ENCODE results near the gene SYCP2. TPM values are rescaled to one million over a fixed set of nuclear protein-coding genes. Genes with fewer than 3 reads are reported as not detected.
A peak's percentile ranks its signal among the peaks of the same experiment; 100 is the strongest.

Gene SYCP2
- polyA plus RNA-seq, 3 donors = 0.28 to 1.2 (median 0.30) TPM

DNA sequence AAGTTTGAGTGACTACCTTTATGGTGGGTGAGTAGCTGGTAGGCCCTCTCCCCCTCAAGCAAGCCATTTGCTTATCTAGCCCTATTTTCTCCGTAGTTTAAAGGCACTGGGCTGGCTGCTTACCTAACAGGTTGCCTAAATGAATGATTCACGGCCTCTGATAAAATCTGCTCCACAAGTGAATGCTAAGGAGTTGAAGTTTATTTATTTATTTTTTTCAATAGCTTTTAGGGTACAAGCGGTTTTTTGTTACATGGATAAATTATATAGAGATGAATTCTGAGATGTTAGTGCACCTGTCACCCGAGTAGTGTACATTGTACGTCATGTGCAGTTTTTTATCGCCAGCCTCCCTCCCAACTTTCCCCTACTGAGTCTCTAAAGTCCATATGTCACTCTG is 16.5 kb upstream of the SYCP2 start:
- peaks cover 20 to 28% of the 10 kb centered on the region in 2 donors for H3K4me1 ChIP-seq (ENCODE audit: control insufficient read depth in 1 of 2, insufficient read depth in 2 of 2, low read length in 2 of 2)
- H3K9me3 ChIP-seq (replicated peaks in 1 of 2; ENCODE audit: control insufficient read depth in 1 of 2, insufficient read depth in 1 of 2, low read length in 2 of 2) = no peaks in the 10 kb centered on the region
- H3K27ac Mint-ChIP-seq = no peak overlapping the region
- peaks cover 13 to 31% of the 10 kb centered on the region in 2 donors for H3K36me3 ChIP-seq (replicated peaks in 1 of 2; ENCODE audit: control insufficient read depth in 1 of 2, insufficient read depth in 2 of 2, low read length in 2 of 2)
- H3K9me3 Mint-ChIP-seq = no peaks in the 10 kb centered on the region
- H3K4me3 ChIP-seq (replicated peaks in 1 of 3; ENCODE audit: low read depth in 2 of 3, low read length in 3 of 3) = no peak overlapping the region
- no peak overlapping the region for H3K27ac ChIP-seq (ENCODE audit: low read depth in 1 of 2, low read length in 2 of 2)
- H3K4me3 Mint-ChIP-seq = no peak overlapping the region
- H3K79me2 ChIP-seq (ENCODE audit: insufficient read depth, low read length) = peaks cover 4% of the 10 kb centered on the region
- H2AFZ ChIP-seq (ENCODE audit: insufficient read depth, low read depth, low read length, poor library complexity, severe bottlenecking) = no peak overlapping the region
- intact Hi-C loops (cut with micrococcal nuclease) = loop anchor here (2.0 to 10.0 kb wide), 5 partner anchors 105 to 1175 kb away; no protein-coding TSS in a partner anchor
- H3K4me2 ChIP-seq (replicated peaks; ENCODE audit: extremely low read depth, low read length, poor library complexity, severe bottlenecking) = no peak overlapping the region
- peaks cover 35% of the 10 kb centered on the region for H3K4me1 Mint-ChIP-seq
- no peak overlapping the region for H3K9ac ChIP-seq (ENCODE audit: insufficient read depth, low read length, poor library complexity, severe bottlenecking)
- DNase-seq = no peak
- H3K27me3 Mint-ChIP-seq (ENCODE audit: low read depth in 3 of 3) = peaks cover 0 to 3% (median 3%) of the 10 kb centered on the region in 3 donors
- H3K27me3 ChIP-seq (ENCODE audit: control insufficient read depth in 2 of 2, insufficient read depth in 2 of 2, low read length in 2 of 2) = no peaks in the 10 kb centered on the region
- TF ChIP-seq, protein P1, sequence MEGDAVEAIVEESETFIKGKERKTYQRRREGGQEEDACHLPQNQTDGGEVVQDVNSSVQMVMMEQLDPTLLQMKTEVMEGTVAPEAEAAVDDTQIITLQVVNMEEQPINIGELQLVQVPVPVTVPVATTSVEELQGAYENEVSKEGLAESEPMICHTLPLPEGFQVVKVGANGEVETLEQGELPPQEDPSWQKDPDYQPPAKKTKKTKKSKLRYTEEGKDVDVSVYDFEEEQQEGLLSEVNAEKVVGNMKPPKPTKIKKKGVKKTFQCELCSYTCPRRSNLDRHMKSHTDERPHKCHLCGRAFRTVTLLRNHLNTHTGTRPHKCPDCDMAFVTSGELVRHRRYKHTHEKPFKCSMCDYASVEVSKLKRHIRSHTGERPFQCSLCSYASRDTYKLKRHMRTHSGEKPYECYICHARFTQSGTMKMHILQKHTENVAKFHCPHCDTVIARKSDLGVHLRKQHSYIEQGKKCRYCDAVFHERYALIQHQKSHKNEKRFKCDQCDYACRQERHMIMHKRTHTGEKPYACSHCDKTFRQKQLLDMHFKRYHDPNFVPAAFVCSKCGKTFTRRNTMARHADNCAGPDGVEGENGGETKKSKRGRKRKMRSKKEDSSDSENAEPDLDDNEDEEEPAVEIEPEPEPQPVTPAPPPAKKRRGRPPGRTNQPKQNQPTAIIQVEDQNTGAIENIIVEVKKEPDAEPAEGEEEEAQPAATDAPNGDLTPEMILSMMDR (IDR thresholded peaks at IDR 0.05) = no peak
- H3K36me3 Mint-ChIP-seq = peaks cover 23 to 39% of the 10 kb centered on the region in 2 donors
- H4K20me1 ChIP-seq (ENCODE audit: insufficient read depth, low read length) = no peaks in the 10 kb centered on the region
- WGBS (ENCODE audit: insufficient coverage) = no CpG with 5 or more reads among the region's 6 CpGs

DNA sequence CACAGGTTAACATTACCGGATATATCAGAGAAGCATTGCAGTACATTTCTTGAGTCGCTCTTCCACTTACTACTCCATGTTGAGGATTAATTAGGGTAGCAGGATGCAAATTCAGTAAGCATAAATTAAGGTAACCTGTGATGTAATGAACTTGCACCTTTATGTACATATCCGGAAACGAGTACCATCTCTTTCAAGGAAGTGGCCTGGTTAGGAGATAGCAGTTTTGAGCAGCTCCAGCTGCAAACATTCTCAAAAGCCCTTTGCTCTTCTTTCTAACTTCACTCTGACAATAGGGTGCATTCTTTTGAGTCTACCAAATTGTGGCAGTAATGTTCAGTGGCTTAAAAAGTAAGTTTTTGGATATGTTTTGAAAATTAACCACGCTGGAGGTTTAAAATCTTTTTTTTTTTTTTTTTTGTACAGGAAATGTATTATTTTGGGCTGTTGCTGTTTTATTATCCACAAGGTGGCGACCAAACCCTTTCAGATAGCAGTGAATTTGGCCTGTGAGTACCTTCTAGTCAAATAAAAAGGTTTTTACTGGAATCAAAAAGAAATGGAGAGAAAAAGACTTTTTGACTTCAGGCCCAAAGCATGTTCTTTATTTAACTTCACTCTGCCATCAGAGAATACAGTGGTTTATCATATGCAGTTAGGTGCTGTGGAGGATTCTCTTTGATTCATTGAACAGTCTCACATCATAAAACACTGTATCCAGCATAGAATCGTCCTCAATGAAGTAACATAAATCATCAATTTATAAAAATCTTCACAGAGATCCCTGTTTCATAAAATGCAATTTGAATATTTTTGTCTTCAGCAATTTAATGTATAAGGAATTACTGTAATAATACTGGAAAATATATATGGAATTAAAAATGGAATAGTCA is 15.6 kb upstream of the SYCP2 start:
- H3K79me2 ChIP-seq (ENCODE audit: insufficient read depth, low read length) = peaks cover 12% of the 10 kb centered on the region
- no peak overlapping the region for H2AFZ ChIP-seq (ENCODE audit: insufficient read depth, low read depth, low read length, poor library complexity, severe bottlenecking)
- peaks cover 32 to 47% of the 10 kb centered on the region in 2 donors for H3K36me3 Mint-ChIP-seq
- 0% methylated on average over 1 of the region's 7 CpGs for WGBS (ENCODE audit: insufficient coverage)
- no peak overlapping the region for H3K4me3 Mint-ChIP-seq
- H3K27me3 Mint-ChIP-seq (ENCODE audit: low read depth in 3 of 3) = peaks cover 0 to 3% (median 0%) of the 10 kb centered on the region in 3 donors
- peaks cover 38% of the 10 kb centered on the region for H3K4me1 Mint-ChIP-seq
- intact Hi-C loops (cut with micrococcal nuclease) = loop anchor here (2.0 to 10.0 kb wide), 5 partner anchors 106 to 1176 kb away; no protein-coding TSS in a partner anchor
- H3K4me1 ChIP-seq (ENCODE audit: control insufficient read depth in 1 of 2, insufficient read depth in 2 of 2, low read length in 2 of 2) = peaks cover 18 to 26% of the 10 kb centered on the region in 2 donors
- H3K9me3 ChIP-seq (replicated peaks in 1 of 2; ENCODE audit: control insufficient read depth in 1 of 2, insufficient read depth in 1 of 2, low read length in 2 of 2) = no peaks in the 10 kb centered on the region
- H4K20me1 ChIP-seq (ENCODE audit: insufficient read depth, low read length) = no peaks in the 10 kb centered on the region
- H3K9ac ChIP-seq (ENCODE audit: insufficient read depth, low read length, poor library complexity, severe bottlenecking) = no peak overlapping the region
- H3K27me3 ChIP-seq (ENCODE audit: control insufficient read depth in 2 of 2, insufficient read depth in 2 of 2, low read length in 2 of 2) = no peaks in the 10 kb centered on the region
- H3K27ac ChIP-seq (ENCODE audit: low read depth in 1 of 2, low read length in 2 of 2) = peak overlapping the region in 1 of 2 donors; percentile 64
- peak overlapping the region in 5 of 7 donors; percentile 41 to 82 (median 71) for H3K27ac Mint-ChIP-seq
- no peaks in the 10 kb centered on the region for H3K9me3 Mint-ChIP-seq
- peak; percentile 44 to 49 (median 44) for DNase-seq
- peaks cover 21 to 40% of the 10 kb centered on the region in 2 donors for H3K36me3 ChIP-seq (replicated peaks in 1 of 2; ENCODE audit: control insufficient read depth in 1 of 2, insufficient read depth in 2 of 2, low read length in 2 of 2)
- no peak overlapping the region for H3K4me3 ChIP-seq (replicated peaks in 1 of 3; ENCODE audit: low read depth in 2 of 3, low read length in 3 of 3)
- TF ChIP-seq, protein P1 (IDR thresholded peaks at IDR 0.05) = peak; percentile 83
- H3K4me2 ChIP-seq (replicated peaks; ENCODE audit: extremely low read depth, low read length, poor library complexity, severe bottlenecking) = no peak overlapping the region

Data from CD14-positive monocyte (primary cell).